WERI-Rb-1 (cell line): Measurements from ENCODE around the gene SRSF8.

Source experiments
- DNase-seq: peaks from one replicate; pipeline ENCODE4 v3.0.0-alpha.2; 2020
- H3K27ac ChIP-seq: fragments of 250-450 bp; sonication (Bioruptor Pico); 2 replicates; pipeline ENCODE4 v1.5.1; 2020; ENCODE audit warnings: mild to moderate bottlenecking, moderate library complexity
- H3K27me3 ChIP-seq: fragments of 250-450 bp; sonication (Bioruptor Pico); 2 replicates; pipeline ENCODE4 v1.5.1; 2021; ENCODE audit warnings: mild to moderate bottlenecking, low read depth, moderate library complexity; ENCODE audit not compliant: insufficient read depth, severe bottlenecking
- H3K36me3 ChIP-seq: fragments of 250-450 bp; sonication (Bioruptor Pico); 2 replicates; pipeline ENCODE4 v1.5.1; 2020; ENCODE audit warnings: mild to moderate bottlenecking, moderate library complexity
- H3K4me3 ChIP-seq: 2 replicates; pipeline ENCODE4 v1.5.1; 2011; ENCODE audit warnings: low read depth, mild to moderate bottlenecking, control low read depth, low read length
- H3K9me3 ChIP-seq: fragments of 250-450 bp; sonication (Bioruptor Pico); 2 replicates; pipeline ENCODE4 v1.5.1; 2021; ENCODE audit warnings: mild to moderate bottlenecking, moderate library complexity; ENCODE audit not compliant: severe bottlenecking
- CTCF ChIP-seq: IDR thresholded peaks from 2 replicates; pipeline ENCODE4 v1.5.1; 2011; ENCODE audit warnings: low read depth, mild to moderate bottlenecking, control low read depth, inconsistent platforms, low read length

Gene SRSF8

GRCh38 chr11:95088946-95089619, 22.4 kb downstream of the SRSF8 start:
- Histone ChIP-seq H3K27me3 (no peaks in the 10 kb centered on the region), H3K9me3 (no peaks in the 10 kb centered on the region), H3K36me3 (no peaks in the 10 kb centered on the region), H3K27ac (no peak overlapping the region), H3K4me3 (peak overlapping the region; percentile 31)
- no peak for DNase-seq
- no peak for TF ChIP-seq CTCF

- Histone ChIP-seq H3K27me3 (no peaks in the 10 kb centered on the region), H3K36me3 (no peaks in the 10 kb centered on the region), H3K4me3 (peak within 1 kb of the TSS; percentile 78), H3K27ac (no peak within 1 kb of the TSS), H3K9me3 (no peaks in the 10 kb centered on the region)
- peak; percentile 78 for DNase-seq
- TF ChIP-seq CTCF, result 0 out of 2 replicates have a peak, but pooled peaks have one; percentile 9
These were observed 23.2 kb downstream of the SRSF8 start, which contains the start of gene ENDOD1 for GRCh38 chr11:95089620-95090542. ENDOD1 (plus strand) TSS chr11:95089846; CDS start chr11:95089928, 82 bp downstream.

GRCh38 chr11:95091663-95092180, 25.0 kb downstream of the SRSF8 start:
- no peak overlapping the region for H3K27ac ChIP-seq
- no peak overlapping the region for H3K4me3 ChIP-seq
- H3K9me3 ChIP-seq, result no peaks in the 10 kb centered on the region
- H3K27me3 ChIP-seq, result no peaks in the 10 kb centered on the region
- DNase-seq, result no peak
- no peak for TF ChIP-seq CTCF
- H3K36me3 ChIP-seq, result no peaks in the 10 kb centered on the region

DNA sequence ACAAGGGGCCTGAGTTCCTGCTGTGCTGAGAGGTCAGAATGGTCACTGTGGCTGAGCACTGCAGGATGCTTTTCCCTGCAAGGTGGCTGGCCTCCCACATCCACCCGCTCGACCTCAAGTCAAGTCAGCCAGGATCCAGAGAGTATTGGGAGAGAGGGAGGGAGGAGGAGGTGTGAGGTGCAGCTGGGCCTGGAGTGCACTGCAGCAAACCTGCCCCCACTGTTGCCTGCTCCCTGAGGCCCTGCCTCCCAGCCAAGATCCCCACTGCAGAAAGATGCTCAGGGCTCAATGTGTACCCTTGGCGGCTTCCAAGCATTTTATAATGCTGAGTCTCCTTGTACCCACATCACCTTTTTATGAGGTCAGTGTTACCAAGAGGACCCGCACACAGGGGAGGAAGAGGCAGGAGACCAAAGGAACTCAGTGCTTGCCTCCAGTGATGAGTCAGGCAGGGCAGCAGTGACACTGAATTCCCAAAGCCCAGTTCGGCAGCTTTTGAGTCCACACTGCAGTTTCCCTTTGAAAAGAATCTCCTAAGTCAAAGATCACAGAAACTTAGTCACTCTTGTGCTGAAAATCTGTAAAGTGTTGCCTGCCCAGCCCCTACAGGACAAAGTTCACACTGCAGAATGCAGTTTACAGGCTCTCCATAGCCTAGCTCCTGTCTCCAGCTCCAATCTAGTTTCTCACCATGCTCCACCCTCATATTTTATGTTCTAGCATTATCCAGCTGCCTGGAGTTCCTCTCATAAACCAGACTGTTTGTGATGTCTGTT, 26.0 kb downstream of the SRSF8 start:
- no peak for DNase-seq
- H3K4me3 ChIP-seq, result no peak overlapping the region
- no peak overlapping the region for H3K27ac ChIP-seq
- H3K27me3 ChIP-seq, result no peaks in the 10 kb centered on the region
- no peaks in the 10 kb centered on the region for H3K9me3 ChIP-seq
- no peaks in the 10 kb centered on the region for H3K36me3 ChIP-seq
- TF ChIP-seq CTCF, result peak; percentile 59

GRCh38 chr11:95093548-95093947, 26.8 kb downstream of the SRSF8 start:
- H3K9me3 ChIP-seq, result no peaks in the 10 kb centered on the region
- H3K36me3 ChIP-seq, result no peaks in the 10 kb centered on the region
- DNase-seq, result no peak
- TF ChIP-seq CTCF, result no peak
- no peak overlapping the region for H3K4me3 ChIP-seq
- no peaks in the 10 kb centered on the region for H3K27me3 ChIP-seq
- H3K27ac ChIP-seq, result no peak overlapping the region
